DMS53 (cell line): ENCODE results near the gene SGMS2.

ENCODE experiments used
- DNase-seq: peaks from one replicate; lab custom pipeline; 2025; lab: John Stamatoyannopoulos, UW

The SGMS2 gene

GRCh38 chr4:107824350-107825071, at the start of gene SGMS2:
TSS of gene SGMS2 (plus strand) at chr4:107824932. CDS start at chr4:107895554, 70,622 bp downstream.
- DNase-seq: peak; percentile 89

- DNase-seq: no peak
Measured at GRCh38 chr4:107777890-107778289, 46.8 kb upstream of the SGMS2 start.

- DNase-seq: no peak
Measured at GRCh38 chr4:107778784-107779530, 45.8 kb upstream of the SGMS2 start.

GRCh38 chr4:107780665-107781064, 44.1 kb upstream of the SGMS2 start:
- DNase-seq: peak; percentile 75

GRCh38 chr4:107791902-107792301, 32.8 kb upstream of the SGMS2 start:
- DNase-seq: peak; percentile 10

GRCh38 chr4:107792711-107793110, 32.0 kb upstream of the SGMS2 start:
- no peak for DNase-seq

- DNase-seq: no peak
Measured at GRCh38 chr4:107793996-107794395, 30.7 kb upstream of the SGMS2 start.

- DNase-seq: no peak
Measured at GRCh38 chr4:107799669-107800450, 24.9 kb upstream of the SGMS2 start.

GRCh38 chr4:107800706-107801105, 24.0 kb upstream of the SGMS2 start:
- DNase-seq: no peak

- peak; percentile 72 for DNase-seq
Measured at GRCh38 chr4:107801766-107802211, 22.9 kb upstream of the SGMS2 start.

GRCh38 chr4:107804956-107805355, 19.8 kb upstream of the SGMS2 start:
- DNase-seq: no peak

- no peak for DNase-seq
Measured at GRCh38 chr4:107806196-107806595, 18.5 kb upstream of the SGMS2 start.

GRCh38 chr4:107808572-107808971, 16.2 kb upstream of the SGMS2 start:
- no peak for DNase-seq

- DNase-seq: no peak
Measured at GRCh38 chr4:107809210-107809609, 15.5 kb upstream of the SGMS2 start.

- DNase-seq: no peak
Measured at GRCh38 chr4:107814758-107815157, 10.0 kb upstream of the SGMS2 start.

GRCh38 chr4:107815158-107815557, 9.6 kb upstream of the SGMS2 start:
- no peak for DNase-seq

- DNase-seq: peak; percentile 7
Measured at GRCh38 chr4:107818301-107818910, 6.3 kb upstream of the SGMS2 start.

- DNase-seq: no peak
Measured at GRCh38 chr4:107823870-107824349, 822 bp upstream of the SGMS2 start.

- peak; percentile 62 for DNase-seq
Measured at GRCh38 chr4:107825072-107825824, 516 bp downstream of the SGMS2 start.

GRCh38 chr4:107826421-107826980, 1.8 kb downstream of the SGMS2 start:
- peak; percentile 60 for DNase-seq
